Left kidney (tissue), 2 donors: ENCODE measurements around the gene UBN1. TPM values are rescaled to one million over a fixed set of nuclear protein-coding genes. Genes with fewer than 3 reads are reported as not detected.
"Not testable (repeated sequence)": the region's sequence is repeated elsewhere in the genome, so short reads cannot be mapped to it uniquely, and the experiment has no call there.

Source experiments
- DNase-seq: peaks from one replicate; pipeline ENCODE4 v3.0.0-alpha.2; 2013
- polyA plus RNA-seq: library from polyadenylated mRNA; unstranded; fragments of 120-200 nt; gene quantifications from one replicate; pipeline ENCODE4 v1.2.1, GENCODE V29; 2013; ENCODE audit not compliant: insufficient read length

The UBN1 gene
- polyA plus RNA-seq, 1 donor: 39.1 TPM

DNA sequence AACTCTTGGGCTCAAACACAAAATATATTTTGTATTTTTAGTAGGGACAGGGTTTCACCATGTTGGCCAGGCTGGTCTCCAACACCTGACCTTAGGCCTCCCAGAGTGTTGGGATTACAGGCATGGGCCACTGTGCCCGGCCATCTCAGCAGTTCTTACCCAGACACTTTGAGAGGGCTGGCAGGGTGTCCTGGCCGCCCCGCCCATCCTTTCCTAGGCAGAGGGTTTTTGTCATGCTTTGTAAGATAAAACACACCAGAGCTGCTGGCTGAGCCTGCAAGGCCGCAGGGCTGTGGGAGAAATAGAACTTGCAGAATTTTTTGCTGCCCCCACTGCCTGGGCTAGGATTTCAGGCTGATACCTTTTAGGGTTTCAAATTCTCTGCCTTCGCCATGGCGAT, 80.9 kb downstream of the UBN1 start:
- DNase-seq: no peak

DNA sequence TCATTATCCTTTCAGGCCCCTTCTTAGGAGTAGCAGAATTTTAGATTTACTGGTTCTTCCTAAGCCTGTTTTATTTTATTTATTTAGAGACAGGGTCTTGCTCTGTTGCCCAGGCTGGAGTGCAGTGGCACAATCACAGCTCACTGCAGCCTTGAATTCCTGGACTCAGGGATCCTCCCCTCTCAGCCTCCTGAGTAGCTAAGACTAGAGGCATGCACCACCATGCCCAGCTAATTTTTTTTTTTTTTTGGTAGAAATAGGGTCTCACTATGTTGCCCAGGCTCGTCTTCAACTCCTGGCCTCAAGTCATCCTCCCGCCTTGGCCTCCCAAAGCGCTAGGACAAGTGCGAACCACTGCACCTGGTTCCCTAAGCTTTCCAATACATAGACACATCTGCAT, 82.3 kb downstream of the UBN1 start:
- DNase-seq: not testable (repeated sequence)

DNA sequence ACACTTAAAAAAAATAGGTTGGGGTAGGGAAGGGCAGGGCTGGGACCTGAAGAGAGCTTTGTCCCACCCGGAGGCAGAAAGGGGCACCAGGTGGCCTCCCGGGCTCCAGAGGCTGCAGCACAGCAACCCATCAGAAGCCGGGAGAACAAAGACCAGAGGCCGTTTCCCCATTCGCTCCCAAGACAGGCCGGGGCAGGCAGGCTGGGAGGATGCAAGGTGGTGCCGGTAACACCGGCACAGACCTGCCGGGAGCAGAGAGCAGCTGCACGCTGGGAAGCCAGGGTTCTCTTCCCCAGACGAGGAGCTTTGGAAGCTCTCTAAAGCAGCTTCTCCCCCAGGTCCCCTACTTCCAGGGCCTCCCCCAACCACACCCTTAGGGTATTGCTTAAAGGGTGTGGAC, 84.1 kb downstream of the UBN1 start:
- DNase-seq: no peak

Other genes starting within 250 kb of the UBN1 start
- 13.3 TPM for gene UBALD1, start 232.6 kb upstream of the UBN1 start, polyA plus RNA-seq
- 49.1 TPM for gene MGRN1, start 222.7 kb upstream of the UBN1 start, polyA plus RNA-seq
- gene NUDT16L1, start 153.9 kb upstream of the UBN1 start, polyA plus RNA-seq: 32.5 TPM
- gene ANKS3, start 113.2 kb upstream of the UBN1 start, polyA plus RNA-seq: 32.4 TPM
- 2.2 TPM for gene DNAAF8, start 112.9 kb upstream of the UBN1 start, polyA plus RNA-seq
- gene ZNF500, start 80.3 kb upstream of the UBN1 start, polyA plus RNA-seq: 14.3 TPM
- 0.57 TPM for gene SEPTIN12, start 59.1 kb upstream of the UBN1 start, polyA plus RNA-seq
- 5.8 TPM for gene SMIM22, start 52.1 kb upstream of the UBN1 start, polyA plus RNA-seq
- 26.3 TPM for gene ROGDI, start 44.8 kb upstream of the UBN1 start, polyA plus RNA-seq
- 163 TPM for gene GLYR1, start 193 bp upstream of the UBN1 start, polyA plus RNA-seq
- gene PPL, start 89.7 kb downstream of the UBN1 start, polyA plus RNA-seq: 30.3 TPM
- 0.12 TPM for gene SEC14L5, start 110.8 kb downstream of the UBN1 start, polyA plus RNA-seq
- gene NAGPA, start 186.5 kb downstream of the UBN1 start, polyA plus RNA-seq: 12.2 TPM
- 3.3 TPM for gene C16orf89, start 218.5 kb downstream of the UBN1 start, polyA plus RNA-seq
- 23.5 TPM for gene ALG1, start 224.4 kb downstream of the UBN1 start, polyA plus RNA-seq